GM19324 (cell line): ENCODE data around the gene SLC22A4.

Experiments
- ATAC-seq: cut with Tn5 transposase; IDR thresholded peaks from one replicate; pipeline ENCODE4 v1.9.1; 2021; ENCODE audit warnings: mild to moderate bottlenecking, moderate library complexity; ENCODE audit not compliant: unreplicated experiment, low FRiP score

Gene SLC22A4

GRCh38 chr5:132272311-132273210, 21.6 kb upstream of the SLC22A4 start:
- ATAC-seq = no peak

GRCh38 chr5:132273631-132274030, 20.6 kb upstream of the SLC22A4 start:
- ATAC-seq = no peak

- no peak for ATAC-seq
These were observed 20.0 kb upstream of the SLC22A4 start for GRCh38 chr5:132274050-132274792.

GRCh38 chr5:132275367-132276220, 18.6 kb upstream of the SLC22A4 start:
- no peak for ATAC-seq

GRCh38 chr5:132277256-132277655, 16.9 kb upstream of the SLC22A4 start:
- ATAC-seq = no peak

- no peak for ATAC-seq
These were observed 16.0 kb upstream of the SLC22A4 start for GRCh38 chr5:132277971-132278853.

GRCh38 chr5:132279801-132280200, 14.4 kb upstream of the SLC22A4 start:
- no peak for ATAC-seq

- ATAC-seq = no peak
These were observed 13.6 kb upstream of the SLC22A4 start for GRCh38 chr5:132280371-132281240.

GRCh38 chr5:132281856-132282614, 12.2 kb upstream of the SLC22A4 start:
- ATAC-seq = no peak

- ATAC-seq = no peak
These were observed 10.7 kb upstream of the SLC22A4 start for GRCh38 chr5:132283423-132284043.

- no peak for ATAC-seq
These were observed 5.1 kb upstream of the SLC22A4 start for GRCh38 chr5:132289097-132289496.

GRCh38 chr5:132291026-132291425, 3.2 kb upstream of the SLC22A4 start:
- no peak for ATAC-seq

GRCh38 chr5:132293066-132293991, 865 bp upstream of the SLC22A4 start:
- peak; percentile 34 for ATAC-seq

GRCh38 chr5:132294728-132295504, 722 bp downstream of the SLC22A4 start:
- peak; percentile 6 for ATAC-seq

- no peak for ATAC-seq
These were observed 1.6 kb downstream of the SLC22A4 start for GRCh38 chr5:132295505-132296411.
